Right lobe of liver (tissue), 4 donors: ENCODE measurements around the gene AKAP13.

Experiments used
- POLR2A ChIP-seq: fragments of 450-650 bp; IDR thresholded peaks from one replicate; pipeline ENCODE4 v1.6.1; 2017; ENCODE audit warnings: antibody characterized with exemption, mild to moderate bottlenecking
- TF ChIP-seq, protein P1 (sequence below), 4 donors: fragments of 200-600 bp in 3 of 4; fragments of 450-650 bp in 1 of 4; IDR thresholded peaks; one replicate each; pipeline versions ENCODE4 v1.5.1 to v1.8.0; 2016 to 2022; ENCODE audit warnings: antibody characterized with exemption in 4 of 4, mild to moderate bottlenecking in 2 of 4
- donor health status: DM: no; HTN: no; CAD: no.
- donor health status: DM: no; HTN: no; CAD: no.
- donor health status: DM: no; HTN: yes; CAD: no.

- TF ChIP-seq, protein P1, sequence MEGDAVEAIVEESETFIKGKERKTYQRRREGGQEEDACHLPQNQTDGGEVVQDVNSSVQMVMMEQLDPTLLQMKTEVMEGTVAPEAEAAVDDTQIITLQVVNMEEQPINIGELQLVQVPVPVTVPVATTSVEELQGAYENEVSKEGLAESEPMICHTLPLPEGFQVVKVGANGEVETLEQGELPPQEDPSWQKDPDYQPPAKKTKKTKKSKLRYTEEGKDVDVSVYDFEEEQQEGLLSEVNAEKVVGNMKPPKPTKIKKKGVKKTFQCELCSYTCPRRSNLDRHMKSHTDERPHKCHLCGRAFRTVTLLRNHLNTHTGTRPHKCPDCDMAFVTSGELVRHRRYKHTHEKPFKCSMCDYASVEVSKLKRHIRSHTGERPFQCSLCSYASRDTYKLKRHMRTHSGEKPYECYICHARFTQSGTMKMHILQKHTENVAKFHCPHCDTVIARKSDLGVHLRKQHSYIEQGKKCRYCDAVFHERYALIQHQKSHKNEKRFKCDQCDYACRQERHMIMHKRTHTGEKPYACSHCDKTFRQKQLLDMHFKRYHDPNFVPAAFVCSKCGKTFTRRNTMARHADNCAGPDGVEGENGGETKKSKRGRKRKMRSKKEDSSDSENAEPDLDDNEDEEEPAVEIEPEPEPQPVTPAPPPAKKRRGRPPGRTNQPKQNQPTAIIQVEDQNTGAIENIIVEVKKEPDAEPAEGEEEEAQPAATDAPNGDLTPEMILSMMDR (IDR thresholded peaks at IDR 0.05) = no peak
- peak; percentile 68 for TF ChIP-seq POLR2A
Measured at GRCh38 chr15:85578941-85579701, 198.7 kb downstream of the AKAP13 start.
